ENCODE measurements around the gene COG1. TPM values are rescaled to one million over a fixed set of nuclear protein-coding genes. Genes with fewer than 3 reads are reported as not detected.
A peak's percentile ranks its signal among the peaks of the same experiment; 100 is the strongest.
"Not testable (repeated sequence)": the region's sequence is repeated elsewhere in the genome, so short reads cannot be mapped to it uniquely, and the experiment has no call there.

Gene COG1, protein sequence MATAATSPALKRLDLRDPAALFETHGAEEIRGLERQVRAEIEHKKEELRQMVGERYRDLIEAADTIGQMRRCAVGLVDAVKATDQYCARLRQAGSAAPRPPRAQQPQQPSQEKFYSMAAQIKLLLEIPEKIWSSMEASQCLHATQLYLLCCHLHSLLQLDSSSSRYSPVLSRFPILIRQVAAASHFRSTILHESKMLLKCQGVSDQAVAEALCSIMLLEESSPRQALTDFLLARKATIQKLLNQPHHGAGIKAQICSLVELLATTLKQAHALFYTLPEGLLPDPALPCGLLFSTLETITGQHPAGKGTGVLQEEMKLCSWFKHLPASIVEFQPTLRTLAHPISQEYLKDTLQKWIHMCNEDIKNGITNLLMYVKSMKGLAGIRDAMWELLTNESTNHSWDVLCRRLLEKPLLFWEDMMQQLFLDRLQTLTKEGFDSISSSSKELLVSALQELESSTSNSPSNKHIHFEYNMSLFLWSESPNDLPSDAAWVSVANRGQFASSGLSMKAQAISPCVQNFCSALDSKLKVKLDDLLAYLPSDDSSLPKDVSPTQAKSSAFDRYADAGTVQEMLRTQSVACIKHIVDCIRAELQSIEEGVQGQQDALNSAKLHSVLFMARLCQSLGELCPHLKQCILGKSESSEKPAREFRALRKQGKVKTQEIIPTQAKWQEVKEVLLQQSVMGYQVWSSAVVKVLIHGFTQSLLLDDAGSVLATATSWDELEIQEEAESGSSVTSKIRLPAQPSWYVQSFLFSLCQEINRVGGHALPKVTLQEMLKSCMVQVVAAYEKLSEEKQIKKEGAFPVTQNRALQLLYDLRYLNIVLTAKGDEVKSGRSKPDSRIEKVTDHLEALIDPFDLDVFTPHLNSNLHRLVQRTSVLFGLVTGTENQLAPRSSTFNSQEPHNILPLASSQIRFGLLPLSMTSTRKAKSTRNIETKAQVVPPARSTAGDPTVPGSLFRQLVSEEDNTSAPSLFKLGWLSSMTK
- 10 to 100 TPM; 30.7 to 32.2 TPM for total RNA-seq
- polyA plus RNA-seq (ENCODE audit: insufficient read length in 6 of 6) = 10 to 100 TPM; 44.5 to 54.3 (median 48.1) TPM
- long read RNA-seq, donor 1, full-length matches to known transcripts = 4 of 4 reads
- long read RNA-seq, donor 1, partial matches to known transcripts = 0 of 4 reads
- long read RNA-seq, donor 1, other reads (novel, unspliced or antisense) = 0 of 4 reads
- long read RNA-seq, donor 2, partial matches to known transcripts = 5 of 8 reads
- long read RNA-seq, donor 2, other reads (novel, unspliced or antisense) = 0 of 8 reads
- long read RNA-seq, donor 3, transcript COG1-201 (14 exons, 3,079 nt) = major isoform, 6 of 6 reads
- long read RNA-seq, donor 3, partial matches to known transcripts = 0 of 6 reads
- long read RNA-seq, donor 3, other reads (novel, unspliced or antisense) = 0 of 6 reads
- long read RNA-seq, donor 4, partial matches to known transcripts = 4 of 7 reads
- long read RNA-seq, donor 4, other reads (novel, unspliced or antisense) = 0 of 7 reads
- long read RNA-seq, donor 5, partial matches to known transcripts = 0 of 1 reads
- long read RNA-seq, donor 5, other reads (novel, unspliced or antisense) = 0 of 1 reads
- long read RNA-seq, donor 6, partial matches to known transcripts = 0 of 3 reads
- long read RNA-seq, donor 6, other reads (novel, unspliced or antisense) = 0 of 3 reads
- long read RNA-seq, donor 7, partial matches to known transcripts = 0 of 4 reads
- long read RNA-seq, donor 7, other reads (novel, unspliced or antisense) = 0 of 4 reads
- long read RNA-seq, donor 8, full-length matches to known transcripts = 4 of 4 reads
- long read RNA-seq, donor 8, partial matches to known transcripts = 0 of 4 reads
- long read RNA-seq, donor 8, other reads (novel, unspliced or antisense) = 0 of 4 reads
- long read RNA-seq, donor 9 = 0 reads
- long read RNA-seq, donor 10, partial matches to known transcripts = 1 of 4 reads
- long read RNA-seq, donor 10, other reads (novel, unspliced or antisense) = 2 of 4 reads
- long read RNA-seq, donor 11 = 0 reads
- long read RNA-seq, donor 12, partial matches to known transcripts = 0 of 1 reads
- long read RNA-seq, donor 12, other reads (novel, unspliced or antisense) = 0 of 1 reads

DNA sequence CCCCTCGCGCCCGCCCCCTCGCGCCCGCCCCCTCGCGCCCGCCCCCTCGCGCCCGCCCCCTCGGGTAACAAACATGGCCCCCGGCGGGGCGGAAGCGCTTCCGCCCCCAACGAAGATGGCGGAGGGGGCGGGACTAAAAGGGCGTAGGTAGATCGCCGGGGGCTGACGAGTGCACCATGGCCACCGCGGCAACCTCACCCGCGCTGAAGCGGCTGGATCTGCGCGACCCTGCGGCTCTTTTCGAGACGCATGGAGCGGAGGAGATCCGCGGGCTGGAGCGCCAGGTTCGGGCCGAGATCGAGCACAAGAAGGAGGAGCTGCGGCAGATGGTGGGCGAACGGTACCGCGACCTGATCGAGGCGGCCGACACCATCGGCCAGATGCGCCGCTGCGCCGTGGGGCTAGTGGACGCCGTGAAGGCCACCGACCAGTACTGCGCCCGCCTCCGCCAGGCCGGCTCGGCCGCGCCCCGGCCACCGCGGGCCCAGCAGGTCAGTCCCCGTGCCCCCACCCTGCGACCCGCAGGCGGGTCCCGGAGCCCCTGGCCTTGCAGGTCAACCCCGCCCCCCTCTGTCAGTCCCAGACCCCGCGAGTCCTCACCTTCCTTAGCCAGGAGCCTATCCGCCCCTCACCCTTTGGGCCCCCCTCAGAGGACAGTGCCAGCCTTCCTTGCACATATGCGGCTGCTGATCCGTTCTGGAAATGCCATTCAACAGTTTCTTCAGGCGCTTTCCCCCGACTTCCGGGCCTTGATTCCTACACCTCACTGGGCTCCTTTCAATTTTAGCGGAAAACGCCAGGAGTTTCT lies at the start of gene COG1:
Gene COG1 (plus strand): TSS at position 162 of the 808 bp plus-strand sequence. CDS start 15 bp downstream, at position 177.
- intact Hi-C loops (cut with DNase I) = no loop called here
- H3K36me3 ChIP-seq = peaks cover 0 to 19% of the 10 kb centered on the region in 2 donors
- TF ChIP-seq, protein P1, sequence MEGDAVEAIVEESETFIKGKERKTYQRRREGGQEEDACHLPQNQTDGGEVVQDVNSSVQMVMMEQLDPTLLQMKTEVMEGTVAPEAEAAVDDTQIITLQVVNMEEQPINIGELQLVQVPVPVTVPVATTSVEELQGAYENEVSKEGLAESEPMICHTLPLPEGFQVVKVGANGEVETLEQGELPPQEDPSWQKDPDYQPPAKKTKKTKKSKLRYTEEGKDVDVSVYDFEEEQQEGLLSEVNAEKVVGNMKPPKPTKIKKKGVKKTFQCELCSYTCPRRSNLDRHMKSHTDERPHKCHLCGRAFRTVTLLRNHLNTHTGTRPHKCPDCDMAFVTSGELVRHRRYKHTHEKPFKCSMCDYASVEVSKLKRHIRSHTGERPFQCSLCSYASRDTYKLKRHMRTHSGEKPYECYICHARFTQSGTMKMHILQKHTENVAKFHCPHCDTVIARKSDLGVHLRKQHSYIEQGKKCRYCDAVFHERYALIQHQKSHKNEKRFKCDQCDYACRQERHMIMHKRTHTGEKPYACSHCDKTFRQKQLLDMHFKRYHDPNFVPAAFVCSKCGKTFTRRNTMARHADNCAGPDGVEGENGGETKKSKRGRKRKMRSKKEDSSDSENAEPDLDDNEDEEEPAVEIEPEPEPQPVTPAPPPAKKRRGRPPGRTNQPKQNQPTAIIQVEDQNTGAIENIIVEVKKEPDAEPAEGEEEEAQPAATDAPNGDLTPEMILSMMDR (IDR thresholded peaks at IDR 0.05) = no peak
- no peaks in the 10 kb centered on the region for H3K9me3 ChIP-seq
- peak; percentile 84 to 96 (median 91) for DNase-seq
- ATAC-seq = peak; percentile 90
- H3K27me3 ChIP-seq = no peaks in the 10 kb centered on the region
- peaks cover 11 to 29% of the 10 kb centered on the region in 2 donors for H3K4me1 ChIP-seq
- H3K27ac ChIP-seq = peak within 1 kb of the TSS; percentile 82 to 88
- peak within 1 kb of the TSS; percentile 96 to 99 for H3K4me3 ChIP-seq

- H3K4me3 ChIP-seq; ATAC-seq; DNase-seq; H3K36me3 ChIP-seq; H3K9me3 ChIP-seq; intact Hi-C loops (cut with DNase I); H3K27me3 ChIP-seq: not testable (repeated sequence)
- Histone ChIP-seq H3K27ac (peak overlapping the region in 1 of 2 donors; percentile 87), H3K4me1 (peaks cover 0 to 39% of the 10 kb centered on the region in 2 donors)
These were observed 48.6 kb upstream of the COG1 start for GRCh38 chr17:73144209-73144608.

DNA sequence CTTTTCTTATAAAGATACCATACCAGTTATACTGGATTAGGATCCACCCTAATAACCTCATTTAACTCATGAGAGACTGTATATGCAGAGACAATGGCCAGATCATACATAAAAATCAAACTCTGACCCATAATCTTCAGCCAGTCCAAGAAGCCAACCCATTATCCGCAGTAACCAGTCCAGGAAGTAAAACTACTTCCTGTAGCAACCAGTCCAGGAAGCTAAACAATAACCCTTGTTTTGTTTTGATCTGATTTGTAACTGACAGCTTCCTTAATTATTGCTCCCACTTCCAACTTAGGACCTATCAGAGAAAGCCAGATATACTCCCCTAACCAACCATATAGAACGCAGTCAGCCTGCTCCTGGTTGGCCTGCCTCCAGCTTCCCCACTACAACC lies 47.2 kb upstream of the COG1 start:
- DNase-seq (no peak), ATAC-seq (no peak)
- intact Hi-C loops (cut with DNase I) = no loop called here
- peaks cover 0 to 37% of the 10 kb centered on the region in 2 donors for H3K4me1 ChIP-seq
- peaks cover 0 to 5% of the 10 kb centered on the region in 2 donors for H3K9me3 ChIP-seq
- H3K27ac ChIP-seq = peak overlapping the region in 1 of 2 donors; percentile 51
- no peaks in the 10 kb centered on the region for H3K36me3 ChIP-seq
- H3K4me3 ChIP-seq = no peak overlapping the region
- no peaks in the 10 kb centered on the region for H3K27me3 ChIP-seq
- TF ChIP-seq, protein P1 (IDR thresholded peaks at IDR 0.05) = no peak

DNA sequence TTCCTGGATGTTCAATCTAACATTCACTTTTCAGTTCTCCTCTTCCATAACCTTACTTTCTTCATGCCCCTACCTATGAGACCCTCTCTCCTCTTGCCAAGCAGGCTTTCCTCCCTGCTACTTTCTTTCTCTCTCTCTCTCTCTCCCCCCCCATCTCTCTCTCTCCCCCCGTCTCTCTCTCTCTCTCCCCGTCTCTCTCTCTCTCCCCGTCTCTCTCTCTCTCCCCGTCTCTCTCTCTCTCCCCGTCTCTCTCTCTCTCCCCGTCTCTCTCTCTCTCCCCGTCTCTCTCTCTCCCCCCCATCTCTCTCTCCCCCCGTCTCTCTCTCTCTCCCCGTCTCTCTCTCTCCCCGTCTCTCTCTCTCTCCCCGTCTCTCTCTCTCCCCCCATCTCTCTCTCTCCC lies 45.1 kb upstream of the COG1 start:
- H3K36me3 ChIP-seq; DNase-seq; intact Hi-C loops (cut with DNase I); H3K9me3 ChIP-seq; H3K27ac ChIP-seq; H3K4me3 ChIP-seq; ATAC-seq; H3K27me3 ChIP-seq: not testable (repeated sequence)
- H3K4me1 ChIP-seq = peaks cover 0 to 29% of the 10 kb centered on the region in 2 donors

Measured in left lung (tissue), 14 donors.